ENCODE measurements around the gene ARHGAP26.

GRCh38 chr5:142958944-142959682 lies 188.9 kb downstream of the ARHGAP26 start:
- TF ChIP-seq CTCF (IDR thresholded peaks at IDR 0.05; ENCODE audit: low read depth, low read length, poor library complexity, severe bottlenecking), result no peak
- no peak for TF ChIP-seq EZH2phosphoT487 (IDR thresholded peaks at IDR 0.05; ENCODE audit: borderline replicate concordance, low read length)

All from DOHH2 (cell line).